NCI-H82 treated with DMSO at 0.1 percent for 48 hours (cell line): Measurements from ENCODE around the gene G6PC1.
"Not testable (repeated sequence)": the region's sequence is repeated elsewhere in the genome, so short reads cannot be mapped to it uniquely, and the experiment has no call there.

Experiments
- DNase-seq: peaks from one replicate; lab custom pipeline; 2025; ENCODE audit not compliant: unreplicated experiment; lab: John Stamatoyannopoulos, UW

G6PC1 gene

GRCh38 chr17:42873315-42873714, 27.3 kb upstream of the G6PC1 start:
- DNase-seq = no peak

- DNase-seq = not testable (repeated sequence)
Measured at GRCh38 chr17:42873932-42874695, 26.5 kb upstream of the G6PC1 start.

DNA sequence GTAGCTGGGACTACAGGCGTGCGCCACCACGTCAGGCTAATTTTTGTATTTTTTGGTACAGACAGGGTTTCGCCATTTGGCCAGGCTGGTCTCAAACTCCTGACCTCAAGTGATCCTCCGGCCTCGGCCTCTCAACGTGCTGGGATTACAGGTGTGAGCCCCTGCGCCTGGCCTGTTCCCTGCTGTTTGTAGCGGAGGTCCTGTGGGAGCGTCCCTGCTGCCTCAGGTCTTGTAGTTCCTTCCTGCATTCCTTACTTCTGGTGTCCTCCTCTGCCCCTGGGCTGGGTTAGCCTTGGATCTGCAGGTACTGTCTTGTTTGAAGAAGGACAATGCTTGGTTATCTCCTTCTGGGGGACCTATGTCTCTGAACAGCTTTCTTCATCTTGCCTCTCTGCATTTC, 23.6 kb upstream of the G6PC1 start:
- DNase-seq = no peak

DNA sequence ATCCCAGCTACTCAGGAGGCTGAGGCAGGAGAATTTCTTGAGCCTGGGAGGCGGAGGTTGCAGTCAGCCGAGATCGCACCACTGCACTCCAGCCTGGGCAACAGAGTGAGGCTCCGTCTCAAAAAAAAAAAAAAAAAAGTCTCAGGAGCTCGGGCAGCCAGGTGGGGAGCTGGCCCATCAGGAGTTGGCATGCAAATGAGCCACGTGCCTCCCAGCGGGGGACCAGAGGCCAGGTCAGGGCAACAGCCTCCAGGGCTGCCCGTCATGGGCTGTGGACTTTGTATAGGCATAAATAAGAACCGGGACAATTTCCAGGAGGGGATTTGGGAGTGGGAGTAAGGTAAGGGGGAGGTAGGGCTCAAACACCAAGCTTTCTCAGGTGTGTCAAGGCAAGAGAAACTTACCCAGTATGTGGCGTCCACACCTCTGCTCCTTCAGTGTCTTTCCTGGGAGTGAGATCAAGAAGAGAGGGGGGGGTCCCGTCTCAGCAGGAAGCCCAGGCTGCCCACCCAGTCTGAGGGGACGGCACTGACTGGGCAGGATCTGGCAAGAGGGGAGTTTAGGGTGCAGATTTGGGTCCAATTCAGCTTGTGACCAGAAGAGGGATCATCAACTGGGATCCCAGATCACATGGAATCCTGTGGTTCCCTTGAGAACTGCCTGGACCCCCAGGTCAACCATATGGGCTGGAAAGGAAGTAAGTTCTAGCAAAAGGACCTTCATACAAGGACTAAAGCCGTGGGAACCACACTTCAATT, 22.3 kb upstream of the G6PC1 start:
- no peak for DNase-seq

GRCh38 chr17:42878924-42879595, 21.5 kb upstream of the G6PC1 start:
- no peak for DNase-seq

GRCh38 chr17:42879596-42879985, 21.0 kb upstream of the G6PC1 start:
- DNase-seq = no peak

DNA sequence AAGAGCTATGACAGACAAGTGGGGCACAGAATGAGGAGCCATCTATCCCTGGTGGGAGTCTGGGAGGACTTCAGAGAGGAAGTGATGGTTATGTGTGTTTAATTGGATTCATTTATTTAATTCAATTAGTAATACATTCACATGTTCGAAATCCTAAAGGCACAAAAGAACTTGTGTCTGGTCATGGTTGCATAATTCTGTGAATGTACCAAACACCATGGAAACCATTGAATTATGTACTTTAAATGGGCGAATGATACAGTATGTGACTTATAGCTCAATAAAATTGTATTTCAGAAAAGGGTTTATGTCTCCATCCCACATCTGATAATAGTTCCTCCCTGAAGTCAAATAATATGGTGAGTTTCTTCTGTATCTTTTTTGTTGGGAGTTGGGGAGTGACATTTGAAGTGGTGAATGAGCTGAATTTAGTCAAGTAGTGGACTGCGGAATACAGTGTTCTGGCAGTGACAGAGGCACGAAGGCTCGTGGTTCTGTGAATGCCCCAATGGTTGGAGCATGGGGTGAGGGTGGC, 19.8 kb upstream of the G6PC1 start:
- no peak for DNase-seq

DNA sequence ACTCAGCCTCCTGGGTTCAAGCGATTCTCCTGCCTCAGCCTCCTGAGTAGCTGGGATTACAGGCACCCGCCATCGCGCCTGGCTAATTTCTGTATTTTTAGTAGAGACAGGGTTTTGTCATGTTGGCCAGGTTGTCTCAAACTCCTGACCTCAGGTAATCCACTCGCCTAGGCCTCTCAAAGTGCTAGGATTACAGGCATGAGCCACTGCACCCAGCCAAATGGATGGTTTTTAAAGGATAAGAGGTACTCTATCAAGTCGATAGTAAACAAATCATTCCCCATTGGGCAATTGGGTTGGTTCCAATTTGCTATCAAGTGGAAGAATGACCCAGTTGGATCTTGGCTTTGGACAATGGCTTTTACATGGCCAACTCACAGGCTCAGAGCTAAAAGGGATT, 18.9 kb upstream of the G6PC1 start:
- DNase-seq = not testable (repeated sequence)

GRCh38 chr17:42882166-42882565, 18.4 kb upstream of the G6PC1 start:
- no peak for DNase-seq

DNA sequence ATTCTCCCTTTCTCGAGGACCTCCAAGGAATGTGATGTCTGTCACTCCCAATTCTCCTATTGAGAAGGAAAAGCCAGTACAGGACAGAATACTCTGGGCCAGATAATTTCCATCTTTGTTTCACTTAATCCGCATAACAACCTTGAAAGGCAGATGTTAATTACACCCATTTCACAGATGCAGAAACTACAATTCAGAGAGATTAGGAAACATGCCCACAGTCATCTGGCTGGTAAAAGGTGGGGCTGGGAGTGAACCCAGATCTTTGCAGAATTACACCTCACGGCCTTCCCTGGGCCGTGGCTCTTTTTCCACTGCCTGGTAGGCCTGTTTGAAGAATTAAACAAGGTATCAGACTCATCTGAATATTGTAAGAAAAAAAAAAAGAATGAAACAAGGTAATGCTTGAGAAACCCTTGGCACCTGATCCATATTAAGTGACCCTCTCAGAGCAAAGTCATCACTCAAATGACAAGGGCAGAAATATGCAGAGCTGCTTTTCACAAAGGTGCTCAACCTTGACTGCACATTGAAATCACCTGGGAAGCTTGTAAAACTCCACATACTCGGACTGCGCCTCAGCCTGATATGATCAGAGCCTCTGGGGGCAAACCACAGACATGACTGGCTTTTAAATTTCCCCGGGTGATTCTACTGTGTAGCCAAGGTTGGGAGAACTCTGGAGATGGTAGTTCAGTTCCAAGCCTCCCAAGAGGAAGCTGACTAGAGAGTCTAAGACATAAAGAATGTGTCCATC, 16.6 kb upstream of the G6PC1 start:
- no peak for DNase-seq

DNA sequence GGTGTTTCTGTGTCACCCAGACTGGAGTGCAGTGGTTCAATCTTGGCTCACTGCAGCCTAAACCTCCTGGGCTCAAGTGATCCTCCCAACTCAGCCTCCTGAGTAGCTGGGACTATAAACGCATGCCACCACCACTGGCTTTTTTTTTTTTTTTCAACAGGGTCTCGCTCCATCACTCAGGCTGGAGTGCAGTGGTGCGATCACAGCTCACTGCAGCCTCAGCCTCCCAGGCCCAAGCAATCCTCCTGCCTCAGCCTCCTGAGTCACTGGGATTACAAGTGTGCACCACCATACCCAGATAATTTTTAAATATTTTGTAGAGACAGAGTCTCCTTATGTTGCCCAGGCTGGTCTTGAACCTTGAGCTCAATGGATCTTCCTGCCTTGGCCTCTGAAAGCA, 14.8 kb upstream of the G6PC1 start:
- not testable (repeated sequence) for DNase-seq

DNA sequence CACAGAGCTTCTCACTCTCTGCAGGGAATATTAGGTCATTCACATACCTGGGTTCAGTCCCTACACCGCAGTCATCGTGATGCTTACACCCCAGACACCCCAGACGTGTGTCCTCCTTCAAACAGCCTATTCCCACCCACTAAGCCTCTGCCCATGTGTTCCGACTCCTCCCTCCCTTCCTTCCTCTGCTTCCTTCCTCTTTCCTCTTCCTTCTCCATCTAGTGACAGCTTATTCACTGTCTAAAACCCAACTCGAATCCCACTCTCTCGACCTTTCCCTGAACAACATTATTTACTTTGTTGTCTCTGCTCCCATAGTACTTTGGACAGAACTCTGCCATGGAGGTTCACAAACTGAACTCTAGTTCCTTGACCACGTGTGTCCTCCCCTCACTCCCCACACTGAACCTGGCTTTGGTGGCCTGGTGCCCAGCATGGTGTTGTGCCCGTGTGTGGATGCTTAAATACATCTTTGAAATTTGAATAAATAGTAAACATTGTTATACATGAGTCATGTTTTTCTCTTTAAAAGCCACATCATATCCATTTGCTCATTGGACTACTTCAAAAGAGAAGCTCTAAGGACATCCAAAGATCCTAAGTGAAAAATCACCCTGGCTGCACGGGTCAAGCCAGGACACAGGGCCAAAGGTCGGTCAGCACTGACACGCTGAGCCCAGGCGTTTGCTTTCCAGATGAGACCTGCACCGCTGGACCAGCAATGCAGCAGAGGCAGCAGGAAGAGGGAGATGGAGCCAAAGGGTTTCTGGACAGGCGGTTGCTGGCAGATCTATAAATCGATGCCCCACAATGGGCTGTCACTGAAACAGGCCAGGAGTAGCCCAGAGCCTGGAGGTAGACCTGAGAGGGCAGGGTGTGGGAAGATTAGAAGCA, 14.1 kb upstream of the G6PC1 start:
- no peak for DNase-seq

DNA sequence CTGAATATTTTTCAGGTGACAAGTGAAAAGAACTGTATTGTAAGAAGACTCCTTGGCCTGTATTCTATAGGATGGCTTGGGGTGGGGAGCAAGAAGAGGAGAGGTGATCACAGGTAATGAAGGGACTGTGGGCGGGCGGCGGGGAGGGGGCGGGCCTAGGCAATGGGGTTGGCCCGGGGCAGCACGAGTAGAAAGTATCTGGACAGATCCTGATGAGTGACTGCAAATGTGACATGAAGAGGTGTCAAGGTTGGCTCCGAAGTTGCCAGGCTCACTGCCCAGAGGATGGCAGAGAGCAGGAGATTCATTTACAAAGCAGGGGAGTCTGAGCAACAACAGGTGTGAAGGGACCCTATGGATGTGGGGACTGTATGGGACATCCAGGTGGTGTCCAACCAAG, 10.8 kb upstream of the G6PC1 start:
- DNase-seq = no peak

DNA sequence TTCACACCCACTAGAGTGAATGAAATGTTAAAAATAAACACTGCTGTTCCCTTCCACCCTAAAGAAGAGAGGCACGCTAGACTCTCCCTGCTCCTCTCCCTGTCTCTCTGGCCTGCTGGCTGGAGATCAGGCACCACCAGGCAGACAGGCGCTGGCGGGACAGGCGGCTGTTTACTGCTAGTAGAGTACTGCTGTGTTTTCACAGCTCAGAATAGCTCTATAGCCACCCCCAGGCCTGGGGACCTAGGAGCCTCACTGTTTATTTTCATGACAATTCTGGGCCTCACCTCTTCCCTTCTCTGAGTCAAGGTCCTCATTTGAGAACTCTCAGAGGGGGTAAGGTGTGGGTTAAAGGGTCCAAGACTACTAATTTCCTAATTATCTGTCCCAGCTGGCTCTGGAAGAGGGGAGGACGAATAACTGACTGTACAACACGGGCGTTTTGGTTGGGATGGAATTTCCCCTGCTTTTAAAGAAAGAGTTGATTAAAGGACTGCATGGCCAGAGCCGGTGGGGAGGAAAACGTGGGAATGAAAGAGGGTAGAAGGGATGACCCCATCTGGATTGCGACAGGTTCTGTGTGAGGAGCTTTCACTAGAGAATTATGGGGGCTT, 9.0 kb upstream of the G6PC1 start:
- DNase-seq = no peak

DNA sequence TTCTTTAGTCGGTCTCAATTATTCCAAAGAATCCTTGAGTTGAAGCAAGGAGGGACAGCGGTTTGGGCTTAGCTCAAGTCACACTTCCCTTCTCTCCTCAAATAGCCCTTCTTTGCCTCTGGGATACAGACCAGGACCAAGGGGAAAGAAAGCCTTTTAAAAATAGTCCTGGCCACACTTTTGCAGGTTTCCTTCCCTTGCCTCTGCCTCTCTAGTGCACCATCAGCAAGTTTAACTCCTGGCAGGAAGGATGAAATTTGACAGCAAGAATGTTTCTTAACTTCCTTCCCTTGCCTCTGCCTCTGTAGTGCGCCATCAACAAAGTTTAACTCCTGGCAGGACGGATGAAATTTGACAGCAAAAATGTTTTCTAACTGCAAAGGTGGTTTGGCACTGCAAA, 7.2 kb upstream of the G6PC1 start:
- DNase-seq = no peak

- DNase-seq = no peak
Measured at GRCh38 chr17:42894283-42895184, 6.1 kb upstream of the G6PC1 start.

DNA sequence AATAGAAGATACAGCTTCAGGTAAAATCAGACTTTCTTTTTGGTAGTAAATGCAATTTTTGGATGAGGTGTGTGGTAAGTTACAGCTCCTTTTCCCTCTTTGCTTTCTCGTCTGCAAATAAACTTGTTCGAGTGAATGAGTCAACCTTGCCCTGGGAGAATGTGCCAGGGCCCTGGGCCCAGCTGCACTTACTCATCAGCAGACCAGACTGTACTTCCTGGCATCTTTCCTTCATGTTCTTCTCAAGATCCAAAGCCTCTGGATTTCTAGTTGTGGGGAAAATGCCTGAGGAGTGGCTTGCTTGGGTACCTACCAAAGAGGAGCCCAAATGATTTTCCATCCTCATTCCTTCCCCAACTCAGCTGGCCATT, 5.4 kb upstream of the G6PC1 start:
- DNase-seq = no peak

GRCh38 chr17:42898147-42898811, 2.3 kb upstream of the G6PC1 start:
- DNase-seq = no peak
